ENCODE measurements around the gene CZIB.
"Not testable (repeated sequence)": the region's sequence is repeated elsewhere in the genome, so short reads cannot be mapped to it uniquely, and the experiment has no call there.

DNA sequence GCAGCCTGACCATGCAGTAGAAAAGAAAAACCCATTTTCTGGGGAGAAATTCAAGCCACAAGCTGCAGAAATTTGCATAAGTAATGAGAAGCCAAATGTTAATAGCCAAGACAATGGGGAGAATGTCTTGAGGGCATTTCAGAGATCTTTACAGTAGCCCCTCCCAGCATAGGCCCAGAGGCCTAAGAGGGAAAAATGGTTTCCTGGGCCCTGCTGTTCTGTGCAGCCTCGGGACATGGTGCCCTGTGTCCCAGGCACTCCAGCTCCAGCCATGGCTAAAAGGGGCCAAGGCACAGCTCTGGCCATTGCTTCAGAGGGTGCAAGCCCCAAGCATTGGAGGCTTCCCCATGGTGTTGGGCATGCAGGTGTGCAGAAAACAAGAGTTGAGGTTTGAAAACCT, 14.9 kb downstream of the CZIB start:
- not testable (repeated sequence) for TF ChIP-seq POLR2AphosphoS5, POLR2A (IDR thresholded peaks at IDR 0.05)

All from suprapubic skin (tissue), 4 donors.